Stimulated activated CD8-positive, alpha-beta memory T cell treated with anti-CD3 and anti-CD28 coated beads, Interleukin-15, amount 100 ng/mL, for 4 hours (primary cell): ENCODE results near the gene FRAS1.
"Not testable (repeated sequence)": the region's sequence is repeated elsewhere in the genome, so short reads cannot be mapped to it uniquely, and the experiment has no call there.

Experiments used
- DNase-seq, 2 donors: peaks; one replicate each; pipeline ENCODE4 v3.0.0-alpha.2; 2020; ENCODE audit warnings: low read depth in 2 of 2

The FRAS1 gene

GRCh38 chr4:78548889-78549288 is 491.8 kb downstream of the FRAS1 start:
- DNase-seq: not testable (repeated sequence)

DNA sequence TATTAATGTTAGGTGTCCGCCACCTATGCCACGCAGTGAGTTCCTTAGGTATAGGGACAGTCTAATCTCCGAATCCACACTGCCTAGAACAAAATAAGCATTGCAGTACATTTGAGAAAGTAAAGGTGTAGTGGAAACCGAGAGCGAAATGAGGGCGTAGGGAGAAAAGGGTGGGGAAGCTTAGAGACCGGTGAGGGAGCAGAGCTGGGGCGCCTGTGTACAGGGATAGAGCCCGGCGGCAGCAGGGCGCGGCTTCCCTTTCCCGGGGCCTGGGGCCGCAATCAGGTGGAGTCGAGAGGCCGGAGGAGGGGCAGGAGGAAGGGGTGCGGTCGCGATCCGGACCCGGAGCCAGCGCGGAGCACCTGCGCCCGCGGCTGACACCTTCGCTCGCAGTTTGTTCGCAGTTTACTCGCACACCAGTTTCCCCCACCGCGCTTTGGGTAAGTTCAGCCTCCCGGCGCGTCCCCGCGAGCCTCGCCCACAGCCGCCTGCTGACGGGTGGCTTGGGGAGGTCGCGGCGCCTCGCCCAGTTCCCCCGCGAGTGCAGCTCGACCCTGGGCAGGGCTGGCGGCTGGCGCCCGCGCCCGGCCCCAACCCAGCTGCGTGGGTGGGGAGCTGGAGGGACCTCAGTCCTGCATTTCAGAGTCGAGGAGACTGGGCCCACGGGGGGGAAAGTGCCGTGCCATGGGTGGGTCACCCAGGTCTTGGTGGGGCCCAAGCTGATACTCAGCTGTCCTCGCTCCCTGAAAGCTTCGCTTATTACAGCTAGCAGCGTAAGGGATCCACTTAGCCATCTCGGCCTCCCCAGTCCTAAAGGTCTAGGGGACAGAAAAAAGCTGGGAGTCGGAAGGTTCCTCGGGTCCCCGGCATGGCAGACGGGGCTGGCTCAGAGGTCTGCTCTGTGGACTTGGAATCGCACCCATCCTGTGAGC is 494.6 kb downstream of the FRAS1 start, which contains the start of gene ANXA3:
Gene ANXA3 (plus strand): TSS at position 351 of the 932 bp plus-strand sequence. CDS start 2,704 bp downstream, outside the sequence.
- DNase-seq: no peak

DNA sequence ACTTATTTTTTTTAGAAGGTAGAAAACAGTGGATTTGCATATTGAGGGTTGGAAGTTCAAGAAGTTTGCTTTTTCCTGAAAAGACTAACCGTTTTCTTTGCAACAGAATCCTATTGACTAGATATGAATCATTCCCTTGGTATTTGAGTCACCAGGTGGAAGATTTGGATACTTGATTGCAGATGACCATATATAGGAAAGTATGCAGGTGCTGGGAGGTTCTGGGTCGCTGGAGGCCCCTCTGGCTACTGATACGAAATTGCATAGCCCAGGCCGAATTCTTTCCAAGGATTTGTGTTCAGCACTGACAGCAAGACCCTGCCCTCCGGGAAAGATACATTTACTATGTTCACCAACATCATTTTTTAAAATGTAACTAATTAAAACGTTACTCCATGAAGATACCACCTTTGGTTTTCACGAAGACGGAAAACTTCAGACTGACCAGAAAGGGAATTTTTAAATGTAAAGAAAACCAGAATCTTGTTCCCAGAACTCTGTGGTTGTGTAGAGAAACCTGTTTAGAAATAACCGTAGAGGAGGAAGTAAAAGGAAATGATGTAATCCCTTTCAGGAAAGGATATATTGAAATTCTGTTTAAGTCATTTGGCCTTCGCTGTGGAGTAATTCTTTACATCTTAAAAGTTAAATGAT is 495.4 kb downstream of the FRAS1 start:
- no peak for DNase-seq

DNA sequence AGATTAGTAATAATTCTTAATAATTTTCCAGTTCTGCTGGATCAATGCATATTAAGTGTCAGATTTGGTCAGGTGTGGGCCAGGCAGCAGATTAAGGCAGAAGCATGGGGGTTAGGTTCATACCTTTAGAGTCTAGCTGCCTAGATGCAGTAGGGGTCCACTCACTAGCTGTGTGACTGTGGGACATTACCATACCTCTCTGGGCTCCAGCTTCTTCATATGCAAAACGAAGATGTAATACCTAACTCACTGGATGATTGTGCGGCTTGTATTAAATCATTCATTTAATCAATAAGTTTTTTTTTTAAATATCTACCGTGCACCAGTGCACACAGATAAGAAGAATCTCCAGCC is 495.9 kb downstream of the FRAS1 start:
- DNase-seq: no peak

GRCh38 chr4:78553529-78554060 is 496.5 kb downstream of the FRAS1 start:
- DNase-seq: no peak

- DNase-seq: no peak
Observed at GRCh38 chr4:78556665-78557064, 499.5 kb downstream of the FRAS1 start.

GRCh38 chr4:78557841-78558240 is 500.7 kb downstream of the FRAS1 start:
- DNase-seq: no peak

DNA sequence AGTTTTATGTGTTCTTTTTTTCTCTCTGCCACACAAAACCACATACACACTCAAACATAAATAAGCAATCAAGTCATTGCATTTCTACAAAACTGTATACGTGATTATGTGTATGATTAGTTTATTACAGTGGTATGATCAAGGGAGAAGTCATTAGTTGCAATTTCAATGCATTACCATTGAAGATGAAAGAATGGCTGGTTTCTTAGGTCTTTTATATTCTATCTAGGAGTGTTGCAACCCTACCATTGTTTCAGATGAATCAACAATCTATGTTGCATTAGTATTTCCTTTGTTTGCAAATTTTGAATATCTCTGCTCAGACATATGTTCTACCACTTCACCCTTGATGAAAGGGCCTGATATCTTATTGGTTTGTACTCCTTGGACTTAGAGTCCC is 501.3 kb downstream of the FRAS1 start:
- DNase-seq: no peak

DNA sequence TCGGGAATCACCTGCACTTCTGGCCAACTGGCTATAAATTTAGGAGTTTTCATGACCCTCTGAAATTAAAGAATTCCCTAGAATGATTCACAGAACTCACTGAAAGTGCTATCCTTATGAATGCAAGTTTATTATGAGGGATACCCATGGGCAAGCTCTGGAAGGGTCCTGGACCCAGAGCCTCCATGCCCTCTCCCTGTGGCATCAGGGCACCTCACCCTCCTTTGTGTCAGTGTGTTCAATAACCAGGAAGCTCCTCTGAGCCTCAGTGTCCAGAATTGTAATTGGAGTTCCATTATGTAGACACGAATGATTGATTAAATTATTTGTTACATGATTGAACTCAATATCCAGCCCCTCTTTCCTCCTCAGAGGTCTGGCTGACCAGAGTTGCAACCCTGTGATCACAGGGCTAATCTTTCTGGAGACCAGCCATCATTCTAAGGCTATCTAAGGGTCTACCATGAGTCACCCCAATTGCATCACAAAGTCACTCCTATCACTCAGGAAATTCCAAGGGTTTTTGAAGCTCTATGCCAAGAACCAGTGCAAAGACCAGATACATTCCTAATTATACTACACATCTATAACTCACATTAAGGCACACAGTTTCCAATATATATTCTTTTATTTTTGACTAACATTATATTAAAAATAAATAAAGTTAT is 503.3 kb downstream of the FRAS1 start:
- DNase-seq: no peak

- no peak for DNase-seq
Observed at GRCh38 chr4:78561677-78562076, 504.6 kb downstream of the FRAS1 start.

DNA sequence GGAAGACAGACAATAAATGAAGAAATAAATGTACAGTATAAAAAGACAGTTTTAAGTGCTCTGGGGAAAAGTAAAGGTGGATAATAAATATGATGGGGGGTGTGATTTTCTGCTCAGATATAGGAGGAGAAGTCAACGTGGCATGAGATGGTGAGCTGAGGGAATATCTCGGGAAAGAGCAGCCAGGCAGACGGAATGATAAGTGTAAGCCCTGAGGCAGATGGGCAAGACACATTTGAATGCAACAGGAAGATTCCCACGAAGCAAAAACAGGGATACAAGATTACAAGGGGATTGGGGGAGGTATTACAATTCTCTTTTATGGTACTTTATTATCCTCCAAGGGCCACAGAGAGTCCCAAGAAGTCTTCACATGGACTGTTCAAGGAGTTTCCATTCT is 505.6 kb downstream of the FRAS1 start:
- DNase-seq: no peak

DNA sequence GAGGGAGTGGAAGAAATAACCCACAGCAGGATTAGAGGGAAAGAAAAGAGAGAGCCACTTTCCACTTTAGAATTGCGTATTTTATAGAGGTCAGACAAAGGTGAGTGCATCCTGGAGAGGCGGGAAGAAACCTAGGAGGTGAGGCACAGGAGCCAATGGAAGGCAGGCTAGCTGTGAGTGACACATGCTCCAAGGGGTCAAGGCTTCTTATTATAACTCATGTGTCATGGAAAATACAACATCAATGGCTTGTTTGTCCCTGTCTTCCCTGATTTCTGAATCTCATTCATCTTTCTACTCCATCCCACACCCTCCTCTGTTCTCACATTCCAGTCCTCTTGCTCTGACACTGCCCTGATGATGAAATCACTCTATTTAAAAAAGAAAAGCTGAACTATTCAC is 508.8 kb downstream of the FRAS1 start:
- no peak for DNase-seq

DNA sequence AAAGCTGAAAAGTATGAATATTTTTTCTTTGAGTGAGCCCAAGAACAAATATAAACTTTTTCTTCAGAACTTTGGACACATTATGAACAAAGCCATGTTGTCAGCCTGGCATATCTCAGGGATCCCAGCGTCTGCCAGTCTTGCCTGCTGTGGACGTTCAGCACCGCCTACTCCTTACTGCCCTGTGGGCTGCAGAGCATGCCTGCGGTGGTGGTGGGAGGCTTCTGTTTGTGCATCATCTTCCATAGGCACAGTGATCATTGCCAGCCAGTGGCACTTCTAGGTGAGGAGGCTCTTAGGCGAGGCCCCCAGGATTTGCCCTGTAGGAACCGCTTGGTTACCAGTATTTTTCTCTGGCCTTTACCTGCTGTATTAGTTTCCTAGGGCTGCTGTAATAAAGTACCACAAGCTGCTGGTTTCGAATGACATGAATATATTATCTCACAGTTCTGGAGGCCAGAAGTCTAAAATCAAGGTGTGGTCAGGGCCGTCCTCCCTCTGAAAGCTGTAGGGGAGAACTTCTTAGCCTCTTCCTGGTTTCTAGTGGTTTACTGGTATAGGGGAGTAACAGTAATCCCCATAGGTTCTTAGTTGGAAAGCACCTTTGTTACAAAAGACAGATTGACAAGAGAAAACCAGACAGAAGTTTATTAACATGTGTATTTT is 509.8 kb downstream of the FRAS1 start:
- DNase-seq: no peak

GRCh38 chr4:78567500-78568060 is 510.5 kb downstream of the FRAS1 start:
- DNase-seq: no peak

DNA sequence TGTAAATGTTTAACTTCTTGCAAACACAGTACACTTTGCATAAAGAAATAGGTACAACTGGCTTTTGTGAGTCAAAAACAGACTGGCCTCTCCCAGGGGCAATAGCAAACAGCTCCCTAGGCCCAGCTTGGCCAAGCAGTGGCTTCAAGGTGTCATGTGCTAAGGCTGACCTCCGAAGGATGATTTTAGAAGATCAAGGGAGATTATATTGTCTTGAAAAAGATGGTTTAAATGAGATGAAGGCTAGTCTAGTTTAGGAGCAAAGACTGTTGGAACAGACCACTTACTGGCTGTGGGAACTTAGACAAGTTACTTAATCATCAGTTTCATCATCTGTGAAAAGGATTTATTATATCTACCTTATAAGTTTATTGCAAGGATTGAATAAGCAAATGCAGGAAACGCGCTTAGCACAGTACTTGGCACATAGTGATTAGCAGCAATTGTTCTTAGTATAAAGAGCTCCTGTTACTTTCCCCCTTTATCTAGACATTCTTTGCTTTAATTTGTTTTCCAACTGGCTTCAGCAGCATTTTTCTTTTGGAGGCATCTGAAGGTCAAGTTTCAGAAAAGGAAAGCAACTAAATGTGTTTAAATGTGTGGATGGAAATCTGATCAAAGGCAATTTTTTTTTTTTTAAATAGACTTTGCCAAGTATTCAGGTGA is 511.6 kb downstream of the FRAS1 start:
- DNase-seq: no peak

DNA sequence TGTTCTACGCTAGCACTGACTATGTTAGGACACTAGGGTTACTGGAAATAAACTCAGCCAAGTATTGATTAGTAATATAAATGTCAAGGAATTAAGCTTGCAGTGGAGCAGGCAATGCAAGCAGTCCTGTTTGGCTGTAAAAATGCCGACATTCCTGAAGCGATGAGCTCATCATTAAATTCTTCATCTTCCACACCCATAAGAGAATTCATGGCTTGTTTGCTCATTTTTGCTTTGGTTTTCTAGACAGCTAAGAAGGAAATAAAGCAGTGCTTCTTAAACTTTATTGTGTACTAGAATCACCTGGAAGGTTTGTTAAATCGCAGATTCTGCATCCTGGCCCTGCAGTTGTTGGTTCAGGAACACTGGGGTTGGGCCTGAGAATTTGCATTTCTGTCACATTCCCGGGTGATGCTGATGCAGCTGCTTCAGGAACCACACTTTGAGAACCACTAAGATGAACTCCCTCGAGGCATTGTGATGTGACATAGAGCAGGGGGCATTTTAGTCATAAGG is 512.2 kb downstream of the FRAS1 start:
- DNase-seq: no peak

DNA sequence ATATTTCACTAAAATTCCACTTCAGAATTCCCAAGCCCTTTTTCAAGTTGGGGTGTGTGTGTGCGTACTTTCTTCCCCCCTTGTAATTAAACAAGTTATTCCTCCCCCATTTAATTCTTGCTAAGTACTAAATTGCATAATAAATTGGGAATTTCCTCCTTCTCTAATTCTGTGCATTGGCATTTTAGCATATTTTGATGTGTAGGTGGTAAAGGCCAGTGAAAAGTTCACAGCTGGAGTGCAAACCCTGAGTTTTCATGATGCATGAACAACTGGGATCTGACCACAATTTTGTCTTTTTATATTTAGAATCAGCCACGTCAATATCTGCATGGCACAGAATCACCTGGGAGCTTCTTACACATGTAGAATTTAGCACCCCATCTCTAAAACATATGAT is 513.0 kb downstream of the FRAS1 start:
- DNase-seq: no peak

DNA sequence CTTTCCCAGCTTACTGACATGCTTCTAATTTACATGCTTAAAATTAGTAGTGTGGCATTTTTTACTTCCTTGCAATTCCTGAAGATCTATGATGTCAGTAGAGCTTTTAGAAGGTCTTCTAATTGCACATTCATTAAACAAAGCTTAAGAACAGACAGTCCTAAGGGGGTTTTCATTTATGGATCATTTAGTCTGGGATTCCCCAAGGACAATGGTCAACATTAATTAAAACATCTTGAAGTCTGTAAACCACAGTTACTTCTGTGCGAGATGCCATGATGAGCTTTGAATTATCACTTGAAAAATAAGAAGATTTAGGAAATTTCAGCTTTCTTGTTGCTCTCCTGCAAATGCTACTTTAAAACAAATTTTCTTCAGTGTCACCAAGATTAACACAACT is 514.7 kb downstream of the FRAS1 start:
- DNase-seq: no peak

- DNase-seq: no peak
Observed at GRCh38 chr4:78578674-78579425, 521.7 kb downstream of the FRAS1 start.

DNA sequence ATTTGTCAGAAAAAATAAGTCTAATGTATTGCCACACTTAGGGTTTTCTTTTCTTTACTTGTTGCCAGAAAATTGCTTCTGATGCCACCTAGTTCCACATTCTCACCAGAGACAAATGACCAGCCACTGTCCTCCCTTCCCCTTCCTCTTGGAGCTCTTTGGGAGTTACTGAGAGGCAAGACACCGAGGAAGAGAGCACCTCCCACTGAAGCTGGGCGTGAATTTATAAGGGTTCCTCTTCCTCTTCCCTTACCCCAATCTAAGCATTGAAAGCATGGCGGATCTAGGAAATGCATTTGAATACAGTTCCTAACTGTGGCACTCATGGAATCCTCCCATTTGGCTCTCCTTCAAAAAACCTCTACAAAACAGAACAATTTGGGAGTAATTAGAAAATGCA is 524.5 kb downstream of the FRAS1 start:
- DNase-seq: no peak
